Measurements from ENCODE around the gene TIGAR. TPM values are rescaled to one million over a fixed set of nuclear protein-coding genes. Genes with fewer than 3 reads are reported as not detected.

Gene TIGAR
- total and polyA plus RNA-seq, 2 of the 8 experiments (the other 6 are each of a cell fraction or from before 2014, with no cell fraction given), result 3.8 to 26.4 TPM

GRCh38 chr12:4281173-4281654 is 39.8 kb upstream of the TIGAR start:
- Histone ChIP-seq H3K27ac (ENCODE audit: low read depth, low read length) (no peak overlapping the region), H3K4me2 (ENCODE audit: insufficient read depth in 1 of 2, low read depth in 2 of 2, low read length in 2 of 2) (no peak overlapping the region), H3K9me3 (ENCODE audit: insufficient read depth in 2 of 2, low read depth in 1 of 2, low read length in 1 of 2) (no peaks in the 10 kb centered on the region), H2BK5ac (ENCODE audit: low read depth, low read length) (peak overlapping the region; percentile 3; the same call in 1 of the 2 replicates), H3K56ac (replicated peaks; ENCODE audit: insufficient read length, low read depth, low read length) (no peak overlapping the region), H2BK120ac (replicated peaks; ENCODE audit: low read depth, low read length) (no peak overlapping the region), H2BK12ac (ENCODE audit: low read depth, low read length) (no peak overlapping the region), H3K36me3 (ENCODE audit: control insufficient read depth in 2 of 4, insufficient read depth in 4 of 4, low read length in 3 of 4) (peaks cover 59 to 97% (median 86%) of the 10 kb centered on the region in 4 experiments), H3K4me3 (ENCODE audit: extremely low read depth in 1 of 4, insufficient read depth in 2 of 4, low read depth in 3 of 4, low read length in 4 of 4) (no peak overlapping the region), H2BK20ac (ENCODE audit: low read length) (no peak overlapping the region), H4K20me1 (replicated peaks in 1 of 2; ENCODE audit: control insufficient read depth in 1 of 2, insufficient read depth in 2 of 2, low read length in 2 of 2) (peaks cover 29 to 65% of the 10 kb centered on the region in 2 experiments), H3K4ac (replicated peaks; ENCODE audit: insufficient read length, low read depth, low read length) (no peak overlapping the region), H2AFZ (ENCODE audit: low read length) (no peak overlapping the region), H3K4me1 (replicated peaks in 1 of 4; ENCODE audit: control insufficient read depth in 3 of 4, insufficient read depth in 4 of 4, low read length in 3 of 4) (peaks cover 0 to 14% (median 8%) of the 10 kb centered on the region in 4 experiments), H3K79me2 (ENCODE audit: control insufficient read depth in 1 of 2, insufficient read depth in 2 of 2, low read length in 2 of 2) (peaks cover 0 to 94% of the 10 kb centered on the region in 2 experiments; a peak in 3 of 4 replicates), H4K91ac (replicated peaks; ENCODE audit: insufficient read length, low read length) (no peak overlapping the region), H3K18ac (ENCODE audit: extremely low read depth, low read length) (no peak overlapping the region), H3K27me3 (replicated peaks in 1 of 4; ENCODE audit: control insufficient read depth in 3 of 4, extremely low read depth in 1 of 4, insufficient read depth in 3 of 4, low read length in 3 of 4) (no peaks in the 10 kb centered on the region), H2AK5ac (ENCODE audit: low read depth, low read length) (no peak overlapping the region), H3K23me2 (ENCODE audit: low read depth, low read length) (no peaks in the 10 kb centered on the region), H3K23ac (ENCODE audit: insufficient read length) (no peak overlapping the region), H3K79me1 (ENCODE audit: low read depth, low read length) (peaks cover 20% of the 10 kb centered on the region), H2BK15ac (ENCODE audit: low read length) (no peak overlapping the region), H4K5ac (ENCODE audit: insufficient read length, low read depth, low read length) (no peak overlapping the region), H4K8ac (ENCODE audit: extremely low read depth, insufficient read depth, low read length) (no peak overlapping the region), H3K9ac (replicated peaks in 1 of 4; ENCODE audit: extremely low read depth in 1 of 4, low read depth in 3 of 4, low read length in 3 of 4) (no peak overlapping the region), H3K14ac (ENCODE audit: insufficient read length) (no peak overlapping the region)
- POLR2A ChIA-PET (ENCODE audit: partially characterized antibody), result interaction anchor here (0.6 to 29.3 kb wide), 7 partner anchors 9 to 399 kb away, joined by 3 to 531 read pairs (median 3); partner anchors contain the start of gene CCND2
- CTCF ChIA-PET (ENCODE audit: partially characterized antibody), result interaction anchor here (0.6 to 6.3 kb wide), 11 partner anchors 8 to 473 kb away, joined by 3 to 35 read pairs (median 3); no protein-coding TSS in a partner anchor
- 98% methylated on average over 16 of the region's 16 CpGs; no CpG with 5 or more reads in 1 of the 2 experiments for WGBS, 2 experiments (ENCODE audit: extremely low coverage in 1 of 2, insufficient coverage in 1 of 2, insufficient read length in 1 of 2, insufficient replicate concordance in 2 of 2, low coverage in 1 of 2, low lambda C conversion rate in 2 of 2, missing lambda C conversion rate in 1 of 2)
- FAIRE-seq (no peak), DNase-seq (ENCODE audit: low read depth in 1 of 2, low spot score in 2 of 2) (peak in 1 of 2 experiments; percentile 37)
- no peak for TF ChIP-seq ATF3 (IDR thresholded peaks at IDR 0.05; ENCODE audit: insufficient read depth, low read depth, low read length)
- TF ChIP-seq HDAC2 (IDR thresholded peaks at IDR 0.05; ENCODE audit: borderline replicate concordance in 1 of 2, low read depth in 2 of 2, low read length in 2 of 2), result no peak
- TF ChIP-seq MAFK (IDR thresholded peaks at IDR 0.05; ENCODE audit: low read depth, low read length), result no peak
- no peak for TF ChIP-seq YY1 (IDR thresholded peaks at IDR 0.05; ENCODE audit: low read depth, low read length)
- no peak for TF ChIP-seq USF2 (IDR thresholded peaks at IDR 0.05; ENCODE audit: low read length)
- no peak for TF ChIP-seq CTBP2 (IDR thresholded peaks at IDR 0.05; ENCODE audit: borderline replicate concordance, insufficient read depth, insufficient read length, low read length)
- no peak for TF ChIP-seq RNF2 (IDR thresholded peaks at IDR 0.05; ENCODE audit: borderline replicate concordance, low read depth, low read length, missing control alignments, poor library complexity, severe bottlenecking)
- TF ChIP-seq E2F6 (IDR thresholded peaks at IDR 0.05), result no peak
- TF ChIP-seq CBX8 (IDR thresholded peaks at IDR 0.05; ENCODE audit: borderline replicate concordance, low read depth, low read length), result no peak
